ENCODE results near the gene MATCAP1.

MATCAP1 gene

GRCh38 chr16:67209565-67209964, 25.8 kb upstream of the MATCAP1 start:
- Mint-ChIP-seq H3K4me1 (no peaks in the 10 kb centered on the region), H3K27me3 (ENCODE audit: low read depth) (no peaks in the 10 kb centered on the region), H3K36me3 (ENCODE audit: low read depth) (no peaks in the 10 kb centered on the region), H3K9me3 (no peaks in the 10 kb centered on the region), H3K27ac (no peak overlapping the region), H3K4me3 (no peak overlapping the region)
- TF ChIP-seq CTCF (IDR thresholded peaks at IDR 0.05; ENCODE audit: unreplicated experiment in 3 of 3): no peak

- H3K4me3 Mint-ChIP-seq: no peak overlapping the region
- no peaks in the 10 kb centered on the region for H3K27me3 Mint-ChIP-seq (ENCODE audit: low read depth)
- TF ChIP-seq CTCF (IDR thresholded peaks at IDR 0.05; ENCODE audit: unreplicated experiment in 3 of 3): no peak
- no peak overlapping the region for H3K27ac Mint-ChIP-seq
- no peaks in the 10 kb centered on the region for H3K9me3 Mint-ChIP-seq
- H3K36me3 Mint-ChIP-seq (ENCODE audit: low read depth): no peaks in the 10 kb centered on the region
- no peaks in the 10 kb centered on the region for H3K4me1 Mint-ChIP-seq
Observed at GRCh38 chr16:67208154-67208896, 24.6 kb upstream of the MATCAP1 start.

- Mint-ChIP-seq H3K36me3 (ENCODE audit: low read depth) (no peaks in the 10 kb centered on the region), H3K4me3 (no peak overlapping the region), H3K27me3 (ENCODE audit: low read depth) (no peaks in the 10 kb centered on the region), H3K9me3 (no peaks in the 10 kb centered on the region), H3K27ac (no peak overlapping the region), H3K4me1 (no peaks in the 10 kb centered on the region)
- no peak for TF ChIP-seq CTCF (IDR thresholded peaks at IDR 0.05; ENCODE audit: unreplicated experiment in 3 of 3)
Observed at GRCh38 chr16:67207249-67208091, 23.7 kb upstream of the MATCAP1 start.

- TF ChIP-seq CTCF (IDR thresholded peaks at IDR 0.05; ENCODE audit: unreplicated experiment in 3 of 3): no peak
- Mint-ChIP-seq H3K27ac (no peak overlapping the region), H3K36me3 (ENCODE audit: low read depth) (no peaks in the 10 kb centered on the region), H3K4me1 (no peaks in the 10 kb centered on the region), H3K4me3 (no peak overlapping the region), H3K9me3 (no peaks in the 10 kb centered on the region), H3K27me3 (ENCODE audit: low read depth) (no peaks in the 10 kb centered on the region)
Observed at GRCh38 chr16:67206838-67207248, 23.1 kb upstream of the MATCAP1 start.

- no peak for TF ChIP-seq CTCF (IDR thresholded peaks at IDR 0.05; ENCODE audit: unreplicated experiment in 3 of 3)
- no peaks in the 10 kb centered on the region for H3K27me3 Mint-ChIP-seq (ENCODE audit: low read depth)
- H3K4me3 Mint-ChIP-seq: no peak overlapping the region
- H3K9me3 Mint-ChIP-seq: no peaks in the 10 kb centered on the region
- H3K27ac Mint-ChIP-seq: no peak overlapping the region
- H3K36me3 Mint-ChIP-seq (ENCODE audit: low read depth): no peaks in the 10 kb centered on the region
- H3K4me1 Mint-ChIP-seq: no peaks in the 10 kb centered on the region
Observed at GRCh38 chr16:67206129-67206837, 22.5 kb upstream of the MATCAP1 start.
